HFF-Myc (cell line): ENCODE data around the gene GPBAR1.

ENCODE experiments used
- DNase-seq: peaks from one replicate; pipeline ENCODE4 v3.0.0-alpha.2; 2011; ENCODE audit warnings: low read depth; ENCODE audit errors: extremely low read depth
- H3K4me3 ChIP-seq: replicated peaks from 2 replicates; pipeline ENCODE4 v1.5.1; 2011; ENCODE audit warnings: low read depth, mild to moderate bottlenecking, control low read depth, low read length
- CTCF ChIP-seq: IDR thresholded peaks from 2 replicates; pipeline ENCODE4 v1.5.1; 2012; ENCODE audit warnings: mild to moderate bottlenecking, low read depth, low read length, control low read depth; ENCODE audit errors: missing control alignments

GPBAR1 gene

DNA sequence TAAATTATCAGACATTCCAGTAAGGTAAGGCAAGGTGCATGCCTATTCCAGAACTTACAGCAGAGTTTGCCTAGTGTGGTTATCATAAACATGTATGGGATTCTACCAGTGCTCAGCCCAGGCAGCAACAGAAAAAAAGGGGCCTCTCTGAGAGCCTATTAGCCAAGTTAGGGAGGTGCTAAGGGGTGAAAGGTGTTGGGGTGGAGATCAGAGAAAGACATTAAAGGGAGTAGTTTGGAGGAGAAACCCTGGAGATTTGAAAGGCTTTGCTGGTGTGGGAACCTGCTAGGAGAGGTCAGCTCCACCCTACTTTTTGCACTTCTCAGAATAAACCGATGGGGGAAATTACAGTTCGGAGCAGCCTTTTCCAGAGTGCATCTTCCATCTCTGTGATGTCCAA lies 40.9 kb upstream of the GPBAR1 start:
- H3K4me3 ChIP-seq: peak overlapping the region; percentile 97
- no peak for TF ChIP-seq CTCF
- no peak for DNase-seq

DNA sequence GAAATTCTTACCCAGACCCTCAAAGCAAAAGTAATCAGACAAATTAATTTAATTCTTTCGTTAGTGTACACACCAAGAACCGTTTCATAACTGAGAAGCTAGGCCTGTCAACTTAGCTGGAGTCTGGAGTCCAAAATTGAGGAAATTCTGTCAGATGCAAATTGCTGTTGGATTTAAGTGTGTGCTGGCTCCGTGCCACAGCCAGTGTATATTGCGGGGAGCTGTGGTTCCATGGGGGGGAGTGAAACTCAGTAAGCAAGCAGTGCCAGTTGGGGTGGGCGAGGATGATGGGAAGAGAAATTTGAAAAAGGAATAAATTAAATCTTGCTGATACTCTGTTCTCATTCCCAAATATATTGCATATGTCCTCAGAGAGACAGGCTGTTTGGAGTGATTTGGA lies 39.8 kb upstream of the GPBAR1 start:
- TF ChIP-seq CTCF: no peak
- DNase-seq: no peak

DNA sequence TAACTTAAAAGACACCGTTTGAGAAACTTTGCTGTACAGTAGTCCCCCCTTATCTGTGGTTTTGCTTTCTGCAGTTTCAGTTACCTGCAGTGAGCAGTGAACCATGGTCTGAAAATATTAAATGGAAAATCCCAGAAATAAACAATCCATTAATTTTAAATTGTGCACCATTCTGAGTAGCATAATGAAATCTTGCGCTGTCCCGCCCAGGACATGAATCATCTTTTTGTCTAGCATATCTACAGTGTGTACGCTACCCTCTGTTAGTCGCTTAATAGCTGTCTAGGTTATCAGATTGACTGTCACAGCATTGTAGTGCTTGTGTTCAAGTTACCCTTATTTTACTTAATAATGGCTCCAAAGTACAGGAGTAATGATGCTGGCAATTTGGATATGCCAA lies 37.8 kb upstream of the GPBAR1 start:
- no peak for TF ChIP-seq CTCF
- DNase-seq: no peak
- no peak overlapping the region for H3K4me3 ChIP-seq

More for the DNA sequence above, 39.8 kb upstream of the GPBAR1 start:
- no peak overlapping the region for H3K4me3 ChIP-seq

- no peak for DNase-seq
- no peak for TF ChIP-seq CTCF
- no peak overlapping the region for H3K4me3 ChIP-seq
Observed at GRCh38 chr2:218224186-218224585, 36.6 kb upstream of the GPBAR1 start.

- no peak for TF ChIP-seq CTCF
- no peak for DNase-seq
- H3K4me3 ChIP-seq: no peak overlapping the region
Observed at GRCh38 chr2:218226903-218227302, 33.9 kb upstream of the GPBAR1 start.

- no peak overlapping the region for H3K4me3 ChIP-seq
- TF ChIP-seq CTCF: no peak
Observed at GRCh38 chr2:218228366-218229090, 32.3 kb upstream of the GPBAR1 start.

GRCh38 chr2:218229239-218229638 lies 31.6 kb upstream of the GPBAR1 start:
- DNase-seq: peak; percentile 65
- H3K4me3 ChIP-seq: no peak overlapping the region
- no peak for TF ChIP-seq CTCF

More at GRCh38 chr2:218228366-218229090, 32.3 kb upstream of the GPBAR1 start:
- DNase-seq: no peak
